ENCODE measurements around the gene PEX10.

- TF ChIP-seq CTCF (IDR thresholded peaks at IDR 0.05): no peak
- TF ChIP-seq POLR2AphosphoS5 (IDR thresholded peaks at IDR 0.05): no peak
Observed at GRCh38 chr1:2425892-2426291, 13.5 kb upstream of the PEX10 start.
